GM23338 (cell line): ENCODE results near the gene CABLES1.

ENCODE experiments used
- CREB1 ChIP-seq: fragments of 250-450 bp; sonication (Bioruptor Pico); IDR thresholded peaks from 2 replicates; pipeline ENCODE4 v1.5.0; 2020; ENCODE audit warnings: low read depth, mild to moderate bottlenecking, moderate library complexity
- CTCF ChIP-seq, 2 experiments: fragments of 200-600 bp in 1 of 2; sonication (generic) in 1 of 2; conservative IDR thresholded peaks; 2 replicates each; pipeline versions ENCODE4 v1.5.1 to v1.6.1; 2016 to 2017; ENCODE audit warnings: antibody characterized with exemption in 2 of 2, low read depth in 2 of 2, mild to moderate bottlenecking in 2 of 2, moderate library complexity in 1 of 2
- ETS1 ChIP-seq: IDR thresholded peaks from 2 replicates; pipeline ENCODE4 v1.6.1; 2016; ENCODE audit warnings: antibody characterized with exemption
- EZH2 ChIP-seq: fragments of 200-600 bp; sonication (generic); IDR thresholded peaks from one replicate; pipeline ENCODE4 v1.8.0; 2017; ENCODE audit warnings: antibody characterized with exemption, mild to moderate bottlenecking, low read depth; ENCODE audit not compliant: unreplicated experiment
- EZH2phosphoT487 ChIP-seq: fragments of 200-600 bp; sonication (generic); IDR thresholded peaks from one replicate; pipeline ENCODE4 v1.8.1; 2018; ENCODE audit warnings: antibody characterized with exemption; ENCODE audit not compliant: unreplicated experiment
- POLR2AphosphoS5 ChIP-seq: IDR thresholded peaks from 2 replicates; pipeline ENCODE4 v1.6.1; 2016; ENCODE audit warnings: antibody characterized with exemption, low read depth

- TF ChIP-seq POLR2AphosphoS5: no peak
- no peak for TF ChIP-seq EZH2phosphoT487
- TF ChIP-seq CTCF (conservative IDR thresholded peaks at IDR 0.05; ENCODE audit: low read depth in 2 of 2): no peak
- no peak for TF ChIP-seq CREB1 (CRISPR knock-in tag)
- no peak for TF ChIP-seq ETS1
- no peak for TF ChIP-seq EZH2
Observed at GRCh38 chr18:23146861-23147469, 11.7 kb downstream of the CABLES1 start.
